Stimulated activated CD4-positive, alpha-beta T cell treated with anti-CD3 and anti-CD28 coated beads, Interleukin-1b, Interleukin-23, amount 100 ng/mL, for 48 hours (primary cell): Measurements from ENCODE around the gene PEF1.
"Not testable (repeated sequence)": the region's sequence is repeated elsewhere in the genome, so short reads cannot be mapped to it uniquely, and the experiment has no call there.

ENCODE experiments used
- DNase-seq: peaks from one replicate; pipeline ENCODE4 v3.0.0-alpha.2; 2020

Gene PEF1

DNA sequence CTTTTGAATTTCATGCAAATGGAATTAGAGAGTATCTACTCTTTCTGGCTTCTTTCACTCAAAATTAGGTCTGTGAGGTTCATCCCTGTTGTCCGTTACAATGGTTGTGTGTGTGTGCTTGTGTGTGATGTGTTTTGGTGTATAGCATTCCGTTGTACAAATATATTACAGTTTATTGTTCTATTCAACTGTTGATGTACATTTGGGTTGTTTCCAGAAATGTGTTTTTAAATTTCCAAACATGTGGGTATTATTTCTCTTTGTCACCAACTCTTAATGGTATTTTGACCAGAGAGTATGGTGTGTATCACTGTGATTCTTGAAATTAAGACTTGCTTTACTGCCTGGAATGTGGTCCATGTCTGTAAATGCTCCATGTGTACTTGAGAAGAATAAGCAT, 44.0 kb downstream of the PEF1 start:
- DNase-seq = no peak

DNA sequence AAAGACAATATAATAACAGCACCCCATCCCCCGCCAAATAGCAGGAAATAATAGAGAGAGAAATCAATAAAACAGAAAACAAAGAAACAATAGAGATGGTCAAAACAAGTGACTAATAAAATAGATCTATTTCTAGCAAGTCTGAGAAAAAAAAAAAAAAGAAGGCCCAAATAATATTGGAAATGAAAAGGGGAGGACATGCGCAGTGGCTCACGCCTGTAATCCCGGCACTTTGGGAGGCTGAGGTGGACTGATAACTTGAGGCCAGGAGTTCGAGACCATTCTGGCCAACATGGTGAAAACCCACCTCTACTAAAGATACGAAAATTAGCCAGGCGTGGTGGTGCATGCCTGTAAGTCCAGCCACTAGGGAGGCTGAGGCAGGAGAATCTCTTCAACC, 45.7 kb downstream of the PEF1 start:
- no peak for DNase-seq

DNA sequence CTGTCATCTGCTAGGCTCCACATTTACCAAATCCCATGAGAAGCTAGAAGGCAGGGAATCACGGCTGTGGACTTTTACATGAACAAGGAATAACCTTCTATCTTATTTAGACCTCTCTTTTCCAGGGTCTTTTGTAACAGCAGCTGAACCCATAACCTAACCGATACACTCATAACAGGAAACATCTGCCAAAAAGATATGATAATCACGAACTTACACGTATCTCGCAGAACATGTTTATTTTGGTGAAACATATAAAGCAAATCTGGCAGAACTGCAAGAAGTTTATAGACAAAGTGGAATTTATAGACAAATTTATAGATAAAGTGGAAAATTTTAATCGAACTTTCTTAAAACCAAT, 48.0 kb downstream of the PEF1 start:
- no peak for DNase-seq

DNA sequence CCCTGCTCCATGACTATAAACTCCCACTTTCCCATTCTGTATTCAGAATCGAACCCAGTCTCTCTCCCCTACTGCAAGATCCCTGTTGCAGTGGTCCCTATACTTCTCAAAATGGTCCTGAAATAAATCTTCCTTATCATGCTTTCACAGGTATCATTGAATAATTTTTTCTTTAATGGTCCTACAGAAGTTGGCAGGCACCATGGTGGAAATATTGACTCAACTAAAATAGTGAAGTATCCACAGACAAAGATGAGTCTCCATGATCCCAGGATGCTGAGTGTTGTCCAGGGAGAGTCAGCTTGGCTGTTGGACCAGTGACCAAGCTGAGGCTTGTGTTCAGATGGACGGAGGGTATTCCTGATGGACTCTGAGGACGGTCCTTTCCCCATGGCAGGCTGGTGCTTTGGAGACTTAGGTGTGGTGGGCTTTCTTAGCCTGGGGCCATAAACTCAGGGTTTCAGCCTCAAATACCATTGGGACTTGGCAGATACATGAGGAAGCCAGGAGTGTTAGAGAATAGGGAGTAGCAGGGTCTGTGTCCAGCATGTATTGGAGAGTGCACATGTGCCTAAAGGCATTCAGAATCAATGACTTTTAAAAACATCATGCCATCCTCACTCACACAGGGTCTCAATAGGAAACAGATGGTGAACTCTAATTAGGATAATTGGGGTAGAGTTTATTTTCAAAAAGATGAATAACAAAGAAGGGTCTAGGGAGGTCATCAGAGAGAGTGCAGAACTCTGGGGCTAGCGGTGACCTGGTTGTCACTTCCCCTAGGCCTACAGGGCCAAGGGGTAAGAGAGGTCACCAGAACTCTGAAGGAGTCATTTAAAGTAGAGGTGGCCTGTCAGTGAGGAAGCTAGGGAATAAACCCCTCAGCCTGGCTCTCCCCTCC, 48.6 kb downstream of the PEF1 start:
- no peak for DNase-seq

DNA sequence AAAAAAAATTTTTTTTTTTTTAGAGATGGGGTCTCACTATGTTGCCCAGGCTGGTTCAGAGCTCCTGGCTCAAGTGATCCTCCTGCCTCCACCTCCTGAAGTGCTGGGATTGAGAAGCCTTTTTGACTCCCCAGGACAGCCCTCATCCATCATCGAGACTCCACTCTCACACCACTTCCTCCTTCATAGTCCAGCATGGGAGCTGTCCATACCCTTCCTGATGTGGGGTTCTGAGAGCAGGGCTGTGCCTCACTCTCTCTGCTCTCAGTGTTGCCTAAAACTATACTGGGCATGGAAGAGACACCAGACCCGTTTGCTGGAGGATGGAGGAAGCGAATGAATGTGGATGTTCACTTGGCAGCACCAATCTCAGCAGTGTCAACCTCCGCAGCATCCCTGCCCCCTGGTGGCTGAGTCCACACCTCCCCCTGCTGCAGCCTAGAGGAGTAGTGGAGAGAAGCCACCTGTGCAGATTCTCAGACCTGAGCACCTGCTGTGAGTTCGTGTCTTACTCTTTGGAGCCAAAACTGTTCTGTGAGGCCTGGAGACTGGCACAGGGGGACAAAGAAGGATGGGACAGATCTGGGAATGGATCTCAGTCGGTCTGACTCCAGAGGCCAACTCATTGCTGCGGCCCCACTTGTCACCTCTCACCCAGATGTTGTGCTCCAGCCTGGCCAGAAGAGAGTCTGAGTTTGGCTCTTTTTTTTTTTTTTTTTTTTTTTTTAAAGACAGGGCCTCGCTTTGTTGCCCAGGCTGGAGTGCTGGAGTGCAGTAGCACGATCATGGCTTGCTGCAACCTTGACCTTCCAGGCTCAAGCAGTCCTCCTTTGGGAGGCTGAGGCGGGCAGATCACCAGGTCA, 50.7 kb downstream of the PEF1 start:
- peak; percentile 71 for DNase-seq

DNA sequence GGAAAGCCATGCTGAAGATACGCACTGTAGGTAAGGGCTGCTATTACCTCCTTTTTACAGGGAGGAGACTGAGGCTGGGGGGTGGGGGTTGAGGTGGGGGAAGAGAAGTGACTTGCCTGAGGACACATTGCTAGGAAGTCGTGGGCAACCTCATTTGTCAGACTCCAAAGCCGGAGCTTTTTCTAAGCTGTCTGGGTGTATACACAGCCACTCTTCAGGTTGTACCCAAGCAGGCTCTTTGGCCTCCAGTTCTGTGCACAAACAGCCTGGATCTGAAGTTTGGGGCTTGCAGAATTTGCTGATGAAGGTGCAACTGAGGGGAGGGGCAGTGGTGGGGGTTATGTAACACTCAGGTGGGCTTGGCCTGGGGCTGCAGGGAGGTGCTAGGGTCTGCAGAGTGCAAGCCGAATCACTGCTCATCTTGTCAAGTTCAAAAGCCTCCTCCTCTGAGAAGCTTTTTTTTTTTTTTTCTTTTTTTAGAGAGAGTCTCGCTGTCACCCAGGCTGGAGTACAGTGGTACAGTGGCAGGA, 51.5 kb downstream of the PEF1 start:
- DNase-seq = no peak

DNA sequence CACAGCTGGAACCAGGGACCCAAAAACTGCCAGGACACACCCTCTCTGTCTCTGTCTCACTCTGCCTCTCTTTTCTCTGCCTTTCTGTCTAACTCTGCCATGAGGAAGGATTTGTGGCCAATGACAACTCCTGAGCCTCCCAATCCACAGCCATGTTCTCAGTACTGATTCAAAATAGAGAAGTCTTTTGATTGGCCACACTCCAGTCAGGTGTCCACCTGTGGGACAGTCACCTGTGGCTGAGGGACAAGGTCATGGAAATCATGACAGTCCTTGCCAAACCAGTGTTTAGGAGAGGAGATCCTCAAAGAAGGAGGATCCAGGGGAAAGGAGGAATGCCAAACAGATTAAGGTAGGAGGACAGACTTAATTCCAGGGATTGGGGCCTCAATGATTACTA, 52.5 kb downstream of the PEF1 start:
- DNase-seq = no peak

DNA sequence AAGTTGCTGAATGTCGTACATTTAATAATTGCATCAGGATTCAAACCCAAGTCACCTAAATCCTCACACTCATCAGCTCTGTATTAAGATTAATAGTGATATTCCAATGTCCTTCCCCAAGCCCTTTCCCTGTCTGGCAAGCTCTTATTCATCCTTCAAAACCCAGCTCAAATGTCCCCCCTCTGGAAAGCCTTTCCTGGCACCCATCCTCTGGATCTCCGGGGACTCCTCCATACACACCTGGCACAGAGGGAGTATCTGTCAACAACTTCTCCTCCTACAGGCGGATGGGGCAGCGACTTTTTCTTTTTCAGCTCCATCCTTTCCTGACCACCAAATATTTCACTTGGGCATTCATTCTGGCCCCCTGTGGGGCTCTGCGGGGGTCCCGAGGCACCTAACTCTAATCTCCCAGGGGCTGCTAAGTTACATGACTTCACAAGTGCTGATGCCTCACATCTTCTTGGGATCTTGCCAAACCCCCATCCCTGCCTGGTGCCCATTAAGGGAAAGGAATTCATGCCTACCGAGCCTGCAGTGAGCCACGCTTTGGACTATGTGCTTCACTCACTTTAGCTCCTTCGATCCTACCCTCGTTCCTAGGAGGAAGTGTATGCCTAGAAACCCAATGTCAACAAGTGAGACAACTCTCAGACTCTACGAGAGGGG, 53.1 kb downstream of the PEF1 start:
- no peak for DNase-seq

DNA sequence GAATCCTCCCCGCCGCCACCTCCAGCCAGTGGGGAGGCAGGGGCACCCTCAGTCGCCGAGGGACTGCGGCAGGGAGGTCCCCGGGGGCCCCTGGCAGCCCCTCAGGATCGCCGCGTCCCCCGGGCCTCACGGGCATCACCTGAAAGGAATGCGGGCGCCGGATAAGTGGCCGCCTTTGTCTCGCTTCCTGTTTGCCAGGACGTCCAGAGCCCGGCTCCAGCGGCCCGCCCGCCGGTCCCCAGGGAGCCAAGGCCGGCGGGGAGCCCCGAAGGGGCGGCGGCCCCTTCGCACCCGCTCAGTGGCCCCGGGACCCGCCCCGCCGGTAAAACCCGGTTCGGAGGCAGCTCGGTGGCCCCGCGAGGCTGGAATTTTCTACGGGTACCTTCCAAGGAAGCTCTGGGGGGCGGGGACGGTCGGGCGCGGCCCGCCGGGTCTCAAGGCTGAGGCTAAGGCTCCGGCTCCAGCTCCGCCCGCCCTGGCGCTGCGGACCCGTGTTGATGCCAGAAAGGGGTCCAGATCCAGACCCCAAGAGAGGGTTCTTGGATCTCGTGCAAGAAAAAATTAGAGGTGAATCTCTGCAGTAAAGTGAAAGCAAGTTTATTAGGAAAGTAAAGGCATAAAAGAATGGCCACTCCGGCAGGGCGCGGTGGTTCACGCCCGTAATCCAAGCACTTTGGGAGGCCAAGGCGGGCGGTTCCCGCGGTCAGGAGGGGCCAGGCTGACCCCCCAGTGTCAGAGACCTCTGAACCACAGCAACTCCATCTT, 55.7 kb downstream of the PEF1 start:
- DNase-seq = no peak

DNA sequence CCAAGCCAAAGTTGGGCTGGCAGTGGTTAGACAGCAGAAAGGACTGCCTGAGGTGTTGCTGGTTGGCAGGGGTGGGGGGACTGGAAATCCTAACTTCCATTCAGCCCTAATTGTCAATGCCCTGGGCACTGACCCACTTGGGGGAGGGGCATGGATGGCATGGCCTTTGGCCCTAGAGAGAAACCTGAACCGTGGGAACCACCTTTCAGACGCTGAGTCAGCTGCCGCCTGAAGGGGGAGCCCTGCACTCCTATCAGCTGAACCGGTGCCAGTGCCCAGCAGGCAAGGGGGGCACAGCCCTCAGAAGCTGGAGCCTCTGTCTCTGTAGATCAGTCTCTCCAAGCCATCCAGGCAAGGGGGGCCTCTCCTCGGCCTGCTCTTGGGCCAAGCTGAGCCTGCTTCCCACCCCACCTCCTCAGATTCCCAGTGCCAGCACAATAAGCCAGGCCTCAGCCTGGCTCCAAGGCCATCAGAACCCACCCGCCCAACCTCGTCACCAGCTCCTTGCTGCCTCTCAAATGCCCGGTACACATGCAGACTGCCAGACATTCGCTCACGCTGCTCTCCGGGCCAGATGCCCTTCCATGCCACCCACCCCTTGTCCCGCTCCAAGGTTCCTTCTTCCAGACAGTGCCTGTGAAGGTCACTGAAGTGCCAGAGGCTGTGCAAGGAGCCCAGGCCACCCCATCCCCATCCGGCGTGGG, 56.8 kb downstream of the PEF1 start:
- peak; percentile 47 for DNase-seq

DNA sequence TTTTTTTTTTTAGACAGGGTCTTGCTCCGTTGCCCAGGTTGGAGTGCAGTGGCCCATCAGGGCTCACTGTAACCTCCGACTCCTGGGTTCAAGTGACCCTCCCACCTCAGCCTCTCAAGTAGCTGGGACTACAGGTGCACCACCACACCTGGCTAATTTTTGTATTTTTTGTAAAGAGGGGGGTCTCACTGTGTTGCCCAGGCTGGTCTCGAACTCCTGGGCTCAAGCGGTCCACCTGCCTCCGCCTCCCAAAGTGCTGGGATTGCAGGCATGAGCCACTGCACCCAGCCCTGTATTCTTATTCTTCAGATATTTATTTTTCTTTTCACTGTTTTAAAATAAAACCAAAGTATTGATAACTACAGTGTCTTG, 57.4 kb downstream of the PEF1 start:
- not testable (repeated sequence) for DNase-seq

DNA sequence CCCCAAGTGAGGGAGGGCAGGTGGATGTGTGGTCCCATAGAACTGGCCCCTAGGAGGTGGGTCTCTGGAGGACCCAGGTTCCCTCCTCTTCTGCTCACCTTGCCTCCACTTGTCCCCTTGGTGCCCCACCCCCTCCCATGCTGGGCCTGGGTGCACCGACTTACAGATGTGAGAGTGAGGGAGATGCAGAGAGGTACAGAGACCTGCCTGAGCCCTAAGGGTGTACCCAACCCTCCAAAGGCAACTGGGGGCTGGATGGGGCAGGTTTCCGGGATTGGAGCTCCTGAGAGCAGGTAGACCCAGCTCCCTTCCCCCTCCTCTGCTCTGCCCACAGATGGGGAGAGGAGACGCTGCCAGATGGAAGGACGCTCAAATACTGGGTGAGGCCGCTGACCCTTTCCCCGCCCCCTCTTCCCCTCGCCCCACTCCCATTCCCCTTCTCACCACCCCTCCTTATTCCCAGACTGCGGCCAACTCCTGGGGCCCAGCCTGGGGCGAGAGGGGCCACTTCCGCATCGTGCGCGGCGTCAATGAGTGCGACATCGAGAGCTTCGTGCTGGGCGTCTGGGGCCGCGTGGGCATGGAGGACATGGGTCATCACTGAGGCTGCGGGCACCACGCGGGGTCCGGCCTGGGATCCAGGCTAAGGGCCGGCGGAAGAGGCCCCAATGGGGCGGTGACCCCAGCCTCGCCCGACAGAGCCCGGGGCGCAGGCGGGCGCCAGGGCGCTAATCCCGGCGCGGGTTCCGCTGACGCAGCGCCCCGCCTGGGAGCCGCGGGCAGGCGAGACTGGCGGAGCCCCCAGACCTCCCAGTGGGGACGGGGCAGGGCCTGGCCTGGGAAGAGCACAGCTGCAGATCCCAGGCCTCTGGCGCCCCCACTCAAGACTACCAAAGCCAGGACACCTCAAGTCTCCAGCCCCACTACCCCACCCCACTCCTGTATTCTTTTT, 58.0 kb downstream of the PEF1 start:
- no peak for DNase-seq

DNA sequence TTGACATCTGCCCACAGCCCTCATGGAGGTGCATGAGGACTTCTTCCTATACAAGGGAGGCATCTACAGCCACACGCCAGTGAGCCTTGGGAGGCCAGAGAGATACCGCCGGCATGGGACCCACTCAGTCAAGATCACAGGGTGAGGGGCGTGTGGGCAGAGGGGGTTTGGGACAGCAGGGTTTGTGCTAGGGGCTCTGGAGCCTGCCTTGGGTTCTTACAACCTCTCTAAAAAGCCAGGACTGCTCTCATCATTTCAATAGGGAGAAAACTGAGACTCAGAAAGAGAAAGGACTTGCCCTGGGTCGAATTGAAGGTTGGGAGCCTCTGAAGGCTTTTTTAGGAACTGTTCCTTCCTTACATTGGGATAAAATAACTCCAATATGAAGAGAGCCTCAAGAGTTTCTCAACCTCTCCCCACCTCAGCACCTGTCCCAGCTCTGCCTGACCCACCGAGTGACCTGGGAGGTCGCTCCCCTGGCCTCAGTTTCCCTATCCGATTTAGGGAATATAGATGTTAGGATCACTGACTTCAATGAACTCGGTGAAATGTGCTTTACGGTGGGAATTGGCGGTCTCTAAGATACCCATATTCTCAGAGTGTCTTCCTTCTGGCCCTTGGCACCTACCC, 58.8 kb downstream of the PEF1 start:
- no peak for DNase-seq

DNA sequence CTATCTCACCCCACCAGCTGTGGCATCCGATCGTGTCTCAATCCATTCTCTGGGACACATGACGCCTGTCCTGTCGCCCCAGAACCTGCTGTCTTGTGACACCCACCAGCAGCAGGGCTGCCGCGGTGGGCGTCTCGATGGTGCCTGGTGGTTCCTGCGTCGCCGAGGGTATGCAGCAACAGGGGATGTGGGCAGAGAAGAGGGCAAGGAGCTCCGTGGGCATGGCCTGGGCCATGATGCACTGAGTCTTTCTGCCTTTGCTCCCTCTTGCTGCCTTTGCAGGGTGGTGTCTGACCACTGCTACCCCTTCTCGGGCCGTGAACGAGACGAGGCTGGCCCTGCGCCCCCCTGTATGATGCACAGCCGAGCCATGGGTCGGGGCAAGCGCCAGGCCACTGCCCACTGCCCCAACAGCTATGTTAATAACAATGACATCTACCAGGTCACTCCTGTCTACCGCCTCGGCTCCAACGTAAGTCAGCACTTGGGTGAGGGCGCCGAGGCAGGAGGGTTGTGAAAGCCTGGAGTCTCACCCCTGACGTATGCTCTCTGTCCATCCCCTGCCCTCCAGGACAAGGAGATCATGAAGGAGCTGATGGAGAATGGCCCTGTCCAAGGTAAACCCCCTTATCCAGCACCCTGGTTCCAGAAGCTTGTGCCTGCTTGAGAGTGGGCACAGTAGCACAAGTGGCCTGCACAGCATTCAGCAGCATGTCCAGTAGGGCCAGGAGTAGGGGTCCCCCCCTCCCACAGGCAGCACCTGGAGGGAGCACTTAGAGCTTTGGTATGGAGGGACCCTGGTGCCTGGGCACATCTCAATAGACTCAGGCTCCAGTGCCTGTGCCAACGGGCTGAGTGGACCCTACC, 59.6 kb downstream of the PEF1 start:
- no peak for DNase-seq

DNA sequence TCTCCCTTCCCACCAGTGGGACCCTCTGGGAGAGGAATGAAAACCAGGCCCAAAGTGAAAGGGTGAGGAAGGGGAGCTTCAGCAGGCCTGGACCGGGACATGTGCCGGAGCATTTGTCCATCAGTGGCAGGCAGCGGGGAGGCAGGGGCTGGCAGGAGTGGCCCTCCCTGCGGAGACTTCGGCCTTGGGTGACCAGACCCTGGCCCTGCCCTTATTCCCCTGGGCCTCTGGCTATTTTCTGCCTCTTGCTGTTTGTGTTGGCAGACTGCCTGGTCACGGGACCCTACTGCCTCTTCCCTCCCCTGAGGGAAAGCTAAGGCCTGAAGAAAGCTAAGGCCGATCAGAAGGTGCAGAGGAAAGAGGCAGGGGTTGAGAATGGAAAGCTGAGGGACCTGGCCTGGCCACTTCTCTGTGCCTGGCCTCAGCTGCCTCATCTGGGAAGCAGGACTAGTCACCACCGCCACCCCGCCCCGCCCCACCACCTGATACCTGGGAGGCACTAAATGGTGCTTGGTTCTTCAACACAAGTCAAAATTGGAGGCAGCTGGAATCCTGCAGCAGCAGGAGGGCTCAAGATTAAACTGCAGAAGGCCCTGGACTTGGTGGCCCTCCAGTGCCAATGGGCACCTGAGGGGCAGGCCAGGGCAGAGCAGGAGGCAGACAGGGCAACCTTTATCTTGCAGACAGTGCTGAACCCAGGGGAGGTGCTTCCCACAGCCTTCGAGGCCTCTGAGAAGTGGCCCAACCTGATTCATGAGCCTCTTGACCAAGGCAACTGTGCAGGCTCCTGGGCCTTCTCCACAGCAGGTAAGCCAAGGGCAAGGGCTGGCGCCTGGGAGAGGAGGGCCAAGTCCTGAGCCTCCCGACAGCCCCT, 60.4 kb downstream of the PEF1 start:
- DNase-seq = no peak

DNA sequence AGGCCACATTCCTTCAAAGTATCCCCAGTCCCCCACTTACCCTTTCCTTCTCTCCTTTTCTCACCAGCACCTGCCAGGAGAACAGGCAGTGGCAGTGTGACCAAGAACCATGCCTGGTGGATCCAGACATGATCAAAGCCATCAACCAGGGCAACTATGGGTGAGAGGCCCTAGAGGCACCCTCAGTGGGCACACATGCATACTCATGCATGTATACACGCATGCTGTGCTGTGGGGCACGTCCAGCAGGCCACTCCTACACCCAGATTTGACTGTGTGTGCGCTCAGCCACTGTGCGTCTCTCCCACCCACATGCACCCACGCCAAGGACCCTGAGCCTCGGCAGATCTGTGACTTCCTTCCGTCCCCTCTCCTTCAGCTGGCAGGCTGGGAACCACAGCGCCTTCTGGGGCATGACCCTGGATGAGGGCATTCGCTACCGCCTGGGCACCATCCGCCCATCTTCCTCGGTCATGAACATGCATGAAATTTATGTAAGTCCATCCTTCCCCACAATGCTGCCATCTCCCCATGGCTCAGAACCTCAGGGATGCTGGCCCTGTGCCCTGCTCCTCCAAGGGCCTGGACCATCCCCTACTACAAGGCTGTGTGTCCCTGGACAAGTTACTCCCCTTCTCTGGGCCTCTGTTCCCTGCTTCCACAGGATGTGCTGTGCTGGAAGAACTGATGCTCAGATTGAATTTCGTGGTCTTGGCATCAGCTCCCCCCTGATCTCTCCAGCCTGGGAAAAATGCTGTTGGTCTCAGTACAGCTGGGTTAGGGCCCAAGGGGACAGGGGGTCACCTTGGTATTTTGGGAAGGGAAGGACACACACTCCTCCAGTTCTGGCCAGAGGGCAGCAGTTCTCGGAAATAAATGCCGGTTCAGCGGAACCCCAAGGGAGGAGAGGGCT, 61.3 kb downstream of the PEF1 start:
- DNase-seq = no peak
